GM12892 (cell line): ENCODE data around the gene OR52N2.

Source experiments
- POLR2A ChIP-seq: IDR thresholded peaks from 2 replicates; pipeline ENCODE4 v1.6.1; 2011; ENCODE audit warnings: low read depth, low read length, control low read depth
- POLR2AphosphoS5 ChIP-seq: IDR thresholded peaks from 2 replicates; pipeline ENCODE4 v1.6.1; 2011; ENCODE audit warnings: low read depth, low read length, control low read depth

GRCh38 chr11:5791165-5791564, 17.6 kb upstream of the OR52N2 start, which contains the start of gene OR52N1:
- TF ChIP-seq POLR2AphosphoS5: no peak
- no peak for TF ChIP-seq POLR2A
